ENCODE data around the gene GAGE10.

DNA sequence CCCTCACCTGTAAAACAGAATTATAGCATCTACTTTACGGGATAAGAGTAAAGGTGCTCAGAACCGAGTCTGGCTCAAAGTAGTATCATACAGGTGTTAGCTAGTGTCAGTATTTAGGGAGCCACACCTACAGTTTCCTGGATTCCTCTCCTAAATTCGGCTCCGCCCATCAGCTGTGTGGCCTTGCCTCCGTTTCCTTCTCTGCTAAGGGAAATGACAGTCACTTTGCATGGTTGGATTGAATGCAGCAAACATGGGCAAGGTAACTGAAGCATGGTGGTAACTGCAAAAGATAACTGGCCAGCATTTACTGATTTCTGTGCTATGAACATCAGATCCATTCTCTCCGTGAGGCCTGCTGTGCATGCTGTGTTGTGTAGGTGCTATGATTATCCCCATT is 31.0 kb upstream of the GAGE10 start:
- TF ChIP-seq CTCF (IDR thresholded peaks at IDR 0.05) (no peak), EP300 (IDR thresholded peaks at IDR 0.05) (no peak), RAD21 (conservative IDR thresholded peaks at IDR 0.05 in 1 of 2, IDR thresholded peaks at IDR 0.05 in 1 of 2) (no peak), POLR2A (IDR thresholded peaks at IDR 0.05; ENCODE audit: low read length) (no peak), MYC (IDR thresholded peaks at IDR 0.05; ENCODE audit: borderline replicate concordance, low read length) (no peak), KDM1A (IDR thresholded peaks at IDR 0.05; ENCODE audit: low read depth) (no peak), NPAS2 (CRISPR knock-in tag; IDR thresholded peaks at IDR 0.05; ENCODE audit: borderline replicate concordance) (no peak), CHD4 (IDR thresholded peaks at IDR 0.05; ENCODE audit: borderline replicate concordance) (no peak), BCL3 (IDR thresholded peaks at IDR 0.05) (no peak), CBX8 (IDR thresholded peaks at IDR 0.05) (no peak), ZNF302 (CRISPR knock-in tag; IDR thresholded peaks at IDR 0.05) (no peak)
- TF ChIP-seq, protein P1, sequence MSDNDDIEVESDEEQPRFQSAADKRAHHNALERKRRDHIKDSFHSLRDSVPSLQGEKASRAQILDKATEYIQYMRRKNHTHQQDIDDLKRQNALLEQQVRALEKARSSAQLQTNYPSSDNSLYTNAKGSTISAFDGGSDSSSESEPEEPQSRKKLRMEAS (IDR thresholded peaks at IDR 0.05) = no peak
- TF ChIP-seq, protein P2, sequence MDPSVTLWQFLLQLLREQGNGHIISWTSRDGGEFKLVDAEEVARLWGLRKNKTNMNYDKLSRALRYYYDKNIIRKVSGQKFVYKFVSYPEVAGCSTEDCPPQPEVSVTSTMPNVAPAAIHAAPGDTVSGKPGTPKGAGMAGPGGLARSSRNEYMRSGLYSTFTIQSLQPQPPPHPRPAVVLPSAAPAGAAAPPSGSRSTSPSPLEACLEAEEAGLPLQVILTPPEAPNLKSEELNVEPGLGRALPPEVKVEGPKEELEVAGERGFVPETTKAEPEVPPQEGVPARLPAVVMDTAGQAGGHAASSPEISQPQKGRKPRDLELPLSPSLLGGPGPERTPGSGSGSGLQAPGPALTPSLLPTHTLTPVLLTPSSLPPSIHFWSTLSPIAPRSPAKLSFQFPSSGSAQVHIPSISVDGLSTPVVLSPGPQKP (IDR thresholded peaks at IDR 0.05; ENCODE audit: low read depth, low read length) = no peak
